Smooth muscle cell (in vitro differentiated cells): ENCODE measurements around the gene EDEM3. TPM values are rescaled to one million over a fixed set of nuclear protein-coding genes. Genes with fewer than 3 reads are reported as not detected.

Experiments used
- DNase-seq: peaks from one replicate; lab custom pipeline; 2025; ENCODE audit not compliant: unreplicated experiment; lab: John Stamatoyannopoulos, UW
- H2AFZ ChIP-seq: fragments of 200-600 bp; sonication (generic); 2 replicates; pipeline ENCODE4 v1.6.0; 2016; ENCODE audit warnings: antibody characterized with exemption, low read depth, mild to moderate bottlenecking
- H3F3A ChIP-seq: fragments of 200-600 bp; sonication (generic); 2 replicates; pipeline ENCODE4 v1.6.0; 2017; ENCODE audit warnings: antibody characterized with exemption, low read depth
- H3K27ac ChIP-seq: fragments of 200-600 bp; sonication (generic); 2 replicates; pipeline ENCODE4 v1.5.1; 2016; ENCODE audit warnings: low read depth, mild to moderate bottlenecking
- H3K27me3 ChIP-seq: fragments of 200-600 bp; sonication (generic); 2 replicates; pipeline ENCODE4 v1.6.1; 2016; ENCODE audit warnings: low read depth, mild to moderate bottlenecking
- H3K36me3 ChIP-seq: fragments of 200-600 bp; sonication (generic); 2 replicates; pipeline ENCODE4 v1.5.1; 2016; ENCODE audit warnings: low read depth
- H3K4me1 ChIP-seq: fragments of 200-600 bp; sonication (generic); 2 replicates; pipeline ENCODE4 v1.5.1; 2016; ENCODE audit warnings: low read depth
- H3K4me2 ChIP-seq: fragments of 200-600 bp; sonication (generic); 2 replicates; pipeline ENCODE4 v1.6.0; 2016; ENCODE audit warnings: mild to moderate bottlenecking
- H3K4me3 ChIP-seq: fragments of 200-600 bp; sonication (generic); 2 replicates; pipeline ENCODE4 v1.5.1; 2016; ENCODE audit warnings: mild to moderate bottlenecking
- H3K79me2 ChIP-seq: fragments of 200-600 bp; sonication (generic); 2 replicates; pipeline ENCODE4 v1.6.0; 2016; ENCODE audit warnings: low read depth, mild to moderate bottlenecking
- H3K9ac ChIP-seq: fragments of 200-600 bp; sonication (generic); 2 replicates; pipeline ENCODE4 v1.6.0; 2016; ENCODE audit warnings: low read depth
- H3K9me3 ChIP-seq: fragments of 200-600 bp; sonication (generic); replicated peaks from 2 replicates; pipeline ENCODE4 v1.5.1; 2016; ENCODE audit warnings: low read depth
- H4K20me1 ChIP-seq: fragments of 200-600 bp; sonication (generic); 2 replicates; pipeline ENCODE4 v1.6.0; 2016; ENCODE audit warnings: low read depth
- WGBS: methylation state at CpG from one replicate; pipeline ENCODE4 v1.1.7; 2016; ENCODE audit warnings: low lambda C conversion rate; 5-methylcytosine and 5-hydroxymethylcytosine counted together
- polyA plus RNA-seq: library from polyadenylated mRNA; unstranded; fragments of >200 nt; fragmentation: Nextera tagmentation; extraction: Ambion mirVana; gene quantifications from 2 replicates; pipeline ENCODE4 v1.2.1, GENCODE V29; 2016
- total RNA-seq: library from RNA; depleted of rRNA; stranded (reverse); fragments of >200 nt; gene quantifications from 2 replicates; pipeline ENCODE4 v1.2.3, GENCODE V29; 2014
- TF ChIP-seq, protein P1 (sequence below): fragments of 200-600 bp; sonication (generic); IDR thresholded peaks from 2 replicates; pipeline ENCODE4 v1.5.1; 2017; ENCODE audit warnings: borderline replicate concordance, mild to moderate bottlenecking, antibody characterized with exemption; ENCODE audit not compliant: insufficient read depth, poor library complexity, severe bottlenecking

EDEM3 gene
- total and polyA plus RNA-seq, 2 experiments from 2014 or later, result 12.9 to 44.3 TPM

GRCh38 chr1:184770181-184770979 is 15.7 kb upstream of the EDEM3 start:
- H3K79me2 ChIP-seq, result no peaks in the 10 kb centered on the region
- no peak overlapping the region for H3K9ac ChIP-seq
- no peaks in the 10 kb centered on the region for H3F3A ChIP-seq
- H2AFZ ChIP-seq, result no peak overlapping the region
- no peaks in the 10 kb centered on the region for H3K27me3 ChIP-seq
- H3K9me3 ChIP-seq, result no peaks in the 10 kb centered on the region
- no peak for DNase-seq
- WGBS, result 72% methylated on average over 4 of the region's 4 CpGs
- H3K4me3 ChIP-seq, result no peak overlapping the region
- TF ChIP-seq, protein P1, sequence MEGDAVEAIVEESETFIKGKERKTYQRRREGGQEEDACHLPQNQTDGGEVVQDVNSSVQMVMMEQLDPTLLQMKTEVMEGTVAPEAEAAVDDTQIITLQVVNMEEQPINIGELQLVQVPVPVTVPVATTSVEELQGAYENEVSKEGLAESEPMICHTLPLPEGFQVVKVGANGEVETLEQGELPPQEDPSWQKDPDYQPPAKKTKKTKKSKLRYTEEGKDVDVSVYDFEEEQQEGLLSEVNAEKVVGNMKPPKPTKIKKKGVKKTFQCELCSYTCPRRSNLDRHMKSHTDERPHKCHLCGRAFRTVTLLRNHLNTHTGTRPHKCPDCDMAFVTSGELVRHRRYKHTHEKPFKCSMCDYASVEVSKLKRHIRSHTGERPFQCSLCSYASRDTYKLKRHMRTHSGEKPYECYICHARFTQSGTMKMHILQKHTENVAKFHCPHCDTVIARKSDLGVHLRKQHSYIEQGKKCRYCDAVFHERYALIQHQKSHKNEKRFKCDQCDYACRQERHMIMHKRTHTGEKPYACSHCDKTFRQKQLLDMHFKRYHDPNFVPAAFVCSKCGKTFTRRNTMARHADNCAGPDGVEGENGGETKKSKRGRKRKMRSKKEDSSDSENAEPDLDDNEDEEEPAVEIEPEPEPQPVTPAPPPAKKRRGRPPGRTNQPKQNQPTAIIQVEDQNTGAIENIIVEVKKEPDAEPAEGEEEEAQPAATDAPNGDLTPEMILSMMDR, result no peak
- no peak overlapping the region for H3K27ac ChIP-seq
- H3K4me2 ChIP-seq, result no peak overlapping the region
- H3K36me3 ChIP-seq, result no peaks in the 10 kb centered on the region
- H3K4me1 ChIP-seq, result no peaks in the 10 kb centered on the region
- no peaks in the 10 kb centered on the region for H4K20me1 ChIP-seq

GRCh38 chr1:184769241-184769640 is 14.6 kb upstream of the EDEM3 start:
- H3K4me3 ChIP-seq, result no peak overlapping the region
- no peaks in the 10 kb centered on the region for H4K20me1 ChIP-seq
- H3K36me3 ChIP-seq, result no peaks in the 10 kb centered on the region
- H3F3A ChIP-seq, result no peaks in the 10 kb centered on the region
- no peak for DNase-seq
- no peaks in the 10 kb centered on the region for H3K4me1 ChIP-seq
- WGBS, result 81% methylated on average over 2 of the region's 2 CpGs
- no peak overlapping the region for H3K9ac ChIP-seq
- no peaks in the 10 kb centered on the region for H3K27me3 ChIP-seq
- TF ChIP-seq, protein P1, result no peak
- no peaks in the 10 kb centered on the region for H3K79me2 ChIP-seq
- no peak overlapping the region for H3K4me2 ChIP-seq
- H2AFZ ChIP-seq, result no peak overlapping the region
- H3K9me3 ChIP-seq, result no peaks in the 10 kb centered on the region
- H3K27ac ChIP-seq, result no peak overlapping the region

DNA sequence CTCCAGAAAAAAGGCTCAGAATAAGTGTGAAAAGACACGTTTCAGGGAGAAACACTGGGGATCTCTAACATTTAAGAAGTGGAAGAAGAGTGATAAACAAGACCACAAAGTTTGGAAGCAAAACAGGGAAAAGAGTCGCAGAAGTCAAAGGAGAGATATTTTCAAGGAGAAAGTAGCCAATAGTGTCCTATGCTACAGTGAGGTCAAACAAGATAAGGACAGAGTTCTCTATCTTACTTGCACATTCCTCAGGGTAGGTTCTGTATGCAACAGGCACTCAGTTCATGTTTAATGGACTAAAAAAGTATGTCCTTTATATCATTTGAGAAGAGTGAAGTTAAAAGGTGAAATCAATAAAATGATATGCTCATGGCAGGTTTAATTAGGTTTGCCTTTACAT is 13.8 kb upstream of the EDEM3 start:
- H4K20me1 ChIP-seq, result no peaks in the 10 kb centered on the region
- no peaks in the 10 kb centered on the region for H3K79me2 ChIP-seq
- no peaks in the 10 kb centered on the region for H3F3A ChIP-seq
- H3K9me3 ChIP-seq, result no peaks in the 10 kb centered on the region
- H3K27me3 ChIP-seq, result no peaks in the 10 kb centered on the region
- no peaks in the 10 kb centered on the region for H3K36me3 ChIP-seq
- WGBS, result 74% methylated on average over 2 of the region's 2 CpGs
- H3K9ac ChIP-seq, result no peak overlapping the region
- no peaks in the 10 kb centered on the region for H3K4me1 ChIP-seq
- DNase-seq, result no peak
- no peak overlapping the region for H3K4me3 ChIP-seq
- TF ChIP-seq, protein P1, result no peak
- no peak overlapping the region for H3K4me2 ChIP-seq
- H3K27ac ChIP-seq, result no peak overlapping the region
- no peak overlapping the region for H2AFZ ChIP-seq

DNA sequence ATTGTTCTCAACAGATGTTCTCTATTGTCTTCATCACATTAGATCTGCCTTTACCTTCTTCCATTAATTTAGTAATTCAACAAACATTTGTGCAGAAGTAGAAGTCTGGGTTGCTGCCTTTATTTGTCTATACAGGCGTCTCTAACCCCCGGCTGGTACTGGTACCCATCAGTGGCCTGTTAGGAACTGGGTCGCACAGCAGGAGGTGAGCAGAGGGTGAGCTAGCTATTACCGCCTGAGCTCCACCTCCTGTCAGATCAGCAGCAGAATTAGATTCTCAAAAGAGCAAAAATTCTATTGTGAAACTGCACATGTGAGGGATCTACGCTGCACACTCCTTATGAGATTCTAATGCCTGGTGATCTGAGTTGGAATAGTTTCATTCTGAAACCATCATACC is 12.9 kb upstream of the EDEM3 start:
- no peaks in the 10 kb centered on the region for H3K27me3 ChIP-seq
- no peak overlapping the region for H3K9ac ChIP-seq
- 95% methylated on average over 5 of the region's 5 CpGs for WGBS

More for the DNA sequence above, 12.9 kb upstream of the EDEM3 start:
- H4K20me1 ChIP-seq, result no peaks in the 10 kb centered on the region
- H2AFZ ChIP-seq, result no peak overlapping the region
- TF ChIP-seq, protein P1, result no peak
- no peak overlapping the region for H3K4me3 ChIP-seq
- DNase-seq, result no peak
- H3K4me2 ChIP-seq, result no peak overlapping the region
- no peaks in the 10 kb centered on the region for H3K79me2 ChIP-seq
- H3K36me3 ChIP-seq, result no peaks in the 10 kb centered on the region
- no peaks in the 10 kb centered on the region for H3K4me1 ChIP-seq
- no peaks in the 10 kb centered on the region for H3K9me3 ChIP-seq
- no peaks in the 10 kb centered on the region for H3F3A ChIP-seq
- no peak overlapping the region for H3K27ac ChIP-seq
